GM19467 (cell line): ENCODE data around the gene CLDN9.
"Not testable (repeated sequence)": the region's sequence is repeated elsewhere in the genome, so short reads cannot be mapped to it uniquely, and the experiment has no call there.

Experiments
- ATAC-seq: cut with Tn5 transposase; IDR thresholded peaks from one replicate; pipeline ENCODE4 v1.9.1; 2021; ENCODE audit warnings: mild to moderate bottlenecking, moderate library complexity; ENCODE audit not compliant: unreplicated experiment

The CLDN9 gene

DNA sequence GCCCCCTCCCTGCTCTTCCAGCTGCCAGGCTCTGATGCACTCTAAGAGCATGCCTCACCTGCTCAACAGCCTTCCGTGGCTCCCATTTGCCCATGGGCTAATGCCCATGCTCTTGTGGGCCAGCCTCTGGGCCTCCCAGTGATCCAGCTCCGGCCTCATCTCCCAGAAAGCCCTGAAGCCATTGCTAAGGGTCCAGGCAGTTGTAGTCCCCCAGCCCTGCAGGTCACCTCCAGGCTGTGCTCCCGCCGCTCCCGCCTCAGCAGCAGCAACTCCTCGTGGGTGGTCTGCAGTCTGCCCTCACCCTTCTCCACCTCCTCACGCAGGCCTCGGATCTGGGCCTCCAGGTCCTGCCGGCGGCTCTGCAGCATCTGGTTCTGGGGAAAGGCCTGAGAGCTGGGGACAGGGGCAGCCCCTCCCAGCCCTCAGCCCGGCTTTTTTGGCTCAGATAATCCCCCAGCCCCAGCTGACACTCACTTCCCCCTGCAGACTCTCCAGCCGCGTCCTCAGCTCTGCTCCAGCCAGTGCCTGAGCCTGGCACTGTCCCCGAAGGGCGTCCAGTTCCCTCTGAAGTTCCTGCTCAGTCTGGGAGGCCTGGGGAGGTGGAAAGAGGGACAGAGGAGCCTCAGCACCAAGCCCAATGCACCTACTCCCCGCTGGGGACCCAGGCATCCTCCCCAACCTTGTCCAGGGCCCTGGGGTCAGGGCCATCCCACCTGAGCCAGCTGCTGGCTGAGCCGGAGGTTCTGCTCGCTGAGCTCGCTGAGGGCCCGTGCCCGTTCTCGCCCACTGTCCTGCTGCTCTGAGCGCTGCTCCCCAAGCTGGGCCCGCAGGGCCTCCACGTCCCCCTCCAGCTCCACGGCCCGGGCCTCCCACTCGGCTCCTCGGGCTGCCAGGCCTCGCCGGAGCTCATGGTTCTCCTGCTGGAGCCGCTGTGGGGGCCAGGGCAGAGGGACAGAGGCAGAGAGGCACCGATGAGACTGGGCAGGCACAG, 17.8 kb downstream of the CLDN9 start:
- no peak for ATAC-seq

DNA sequence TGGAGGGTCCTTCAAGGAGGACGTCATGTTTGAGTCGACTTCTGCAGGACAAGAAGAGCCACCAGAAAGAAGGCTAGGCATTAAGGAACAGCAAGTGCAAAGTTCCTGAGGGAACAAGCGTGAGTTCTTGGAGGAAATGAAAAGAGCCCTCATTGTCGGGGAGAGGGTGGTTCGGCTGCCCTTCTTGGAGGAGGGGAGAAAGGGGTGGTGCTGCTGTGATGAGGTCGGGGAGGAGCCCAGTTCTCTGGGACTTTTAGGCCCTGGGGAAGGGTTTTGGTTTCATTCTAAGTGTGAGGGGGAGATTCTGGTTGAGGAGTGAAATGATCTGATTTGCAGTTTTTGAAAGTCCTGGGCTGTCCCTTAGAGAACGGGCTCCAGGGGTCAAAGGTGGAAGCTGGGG, 19.9 kb downstream of the CLDN9 start:
- ATAC-seq, result no peak

DNA sequence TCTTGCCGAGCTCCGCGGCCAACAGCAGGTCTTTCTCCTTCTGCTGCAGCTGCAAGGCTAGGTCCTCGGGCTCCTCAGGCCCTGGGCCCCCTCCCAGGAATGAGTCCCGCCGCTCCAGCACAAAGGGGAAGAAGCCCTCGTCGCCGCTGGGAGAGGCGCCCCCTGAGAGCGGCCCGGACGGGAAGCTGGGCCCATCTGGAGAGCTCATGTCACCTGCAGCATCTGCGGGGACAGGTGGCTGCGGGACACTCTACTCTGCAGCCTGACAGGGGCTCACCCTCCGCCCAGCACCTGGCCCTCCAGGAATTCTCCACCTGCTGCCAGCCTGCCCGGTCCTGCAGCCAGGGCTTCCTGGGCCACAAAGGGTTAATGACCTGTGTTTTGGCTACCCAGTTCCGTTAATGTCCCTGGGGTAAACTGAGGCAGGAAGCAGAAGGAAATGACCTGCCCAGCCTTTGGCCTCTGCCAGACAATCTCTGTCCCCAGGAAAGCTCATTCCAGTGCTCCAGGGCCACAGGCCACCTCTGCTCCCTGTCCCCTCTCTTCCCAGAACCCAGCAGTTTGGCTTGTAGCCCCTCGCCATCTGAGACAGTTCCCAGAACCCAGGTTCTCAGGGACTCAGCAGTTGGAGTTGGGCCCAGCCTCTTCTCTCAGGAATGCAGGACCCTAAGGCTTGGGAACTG, 22.7 kb downstream of the CLDN9 start:
- no peak for ATAC-seq

DNA sequence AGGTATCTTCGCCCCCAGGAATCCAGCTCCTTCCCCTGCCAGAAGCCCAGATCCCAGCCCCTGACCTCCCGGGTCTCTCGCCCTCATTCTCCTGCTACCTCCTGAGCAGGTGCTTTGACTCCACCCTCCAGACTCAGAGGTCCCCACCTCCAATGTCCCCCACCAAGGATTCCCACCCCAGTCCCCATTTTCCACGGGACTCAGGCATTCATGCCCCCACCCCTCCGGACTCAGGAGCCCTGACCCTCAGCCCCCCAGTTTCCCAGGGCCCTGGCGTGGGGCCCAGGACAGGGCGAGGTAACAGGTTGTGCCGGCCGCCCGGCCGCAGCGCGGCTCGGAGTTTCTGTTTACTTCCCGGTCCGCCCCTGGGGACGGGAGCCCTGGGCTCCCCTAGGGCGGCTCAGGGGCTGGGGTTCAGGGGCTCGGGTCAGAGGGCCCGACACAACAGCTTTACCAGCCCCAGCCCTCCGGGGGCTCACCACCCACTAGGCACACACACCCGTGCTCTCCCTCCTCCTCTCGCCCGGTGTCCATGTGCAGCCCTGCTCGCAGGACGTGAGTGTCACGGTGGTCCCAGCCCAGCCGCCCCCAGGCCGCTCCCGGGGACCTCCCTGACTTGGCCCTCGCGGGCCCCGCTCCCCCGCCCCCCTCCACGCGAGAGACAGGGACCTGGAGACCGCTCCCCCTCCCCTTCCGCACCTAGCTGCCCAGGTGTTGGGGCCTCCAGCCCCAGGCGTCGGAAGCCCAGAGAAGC, 23.4 kb downstream of the CLDN9 start:
- ATAC-seq, result no peak

DNA sequence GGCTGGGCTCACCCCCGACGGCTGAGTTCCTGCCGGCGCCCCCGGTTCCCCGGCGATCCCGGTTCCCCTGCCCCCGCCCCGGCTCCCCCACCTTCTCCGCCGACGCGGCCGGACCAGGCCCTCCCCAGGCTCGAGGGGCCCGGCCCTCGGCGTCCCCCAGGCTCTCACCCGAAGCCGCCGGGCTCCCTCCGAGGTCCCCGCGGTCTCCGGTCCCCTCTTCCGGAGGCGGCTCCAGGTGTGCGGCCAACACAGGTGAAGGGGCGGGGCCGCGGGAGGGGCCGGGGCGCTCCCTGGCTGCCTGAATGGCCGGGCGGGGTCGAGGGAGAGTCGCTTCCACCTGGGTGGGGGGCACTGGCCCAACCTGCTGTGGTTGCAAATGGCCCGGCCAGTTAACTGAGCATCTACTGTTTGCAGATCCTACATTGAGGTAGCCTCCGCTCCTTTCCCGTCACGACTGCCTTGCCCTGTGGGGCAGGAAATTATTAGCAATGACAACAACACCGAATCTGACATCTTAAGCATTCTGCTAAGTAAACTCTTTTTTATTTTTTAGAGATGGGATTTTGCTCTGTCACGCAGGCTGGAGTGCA, 24.1 kb downstream of the CLDN9 start, which contains the start of gene BICDL2:
Gene BICDL2 (minus strand): TSS at position 219 of the 590 bp plus-strand sequence. CDS start 1,448 bp downstream, outside the sequence.
- no peak for ATAC-seq

DNA sequence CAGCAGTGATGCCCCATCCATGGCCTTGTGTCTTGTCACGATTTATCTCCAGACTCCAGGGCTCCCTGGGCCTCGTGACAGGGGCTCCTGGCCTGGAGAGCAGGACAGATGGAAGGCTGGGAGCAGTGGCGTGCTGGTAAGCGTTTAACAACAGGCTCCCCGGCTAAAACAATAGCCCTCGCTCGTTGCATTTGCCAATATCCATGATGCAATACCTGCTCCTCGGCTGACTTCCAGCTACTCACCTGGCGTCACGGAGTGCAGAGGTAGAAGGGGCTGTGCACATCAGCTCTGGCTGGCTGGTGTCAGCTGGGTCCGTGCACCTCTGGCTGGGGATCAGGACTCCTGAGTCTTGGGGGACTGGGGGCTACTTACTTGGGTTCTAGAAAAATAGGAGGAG, 25.5 kb downstream of the CLDN9 start:
- ATAC-seq, result no peak

DNA sequence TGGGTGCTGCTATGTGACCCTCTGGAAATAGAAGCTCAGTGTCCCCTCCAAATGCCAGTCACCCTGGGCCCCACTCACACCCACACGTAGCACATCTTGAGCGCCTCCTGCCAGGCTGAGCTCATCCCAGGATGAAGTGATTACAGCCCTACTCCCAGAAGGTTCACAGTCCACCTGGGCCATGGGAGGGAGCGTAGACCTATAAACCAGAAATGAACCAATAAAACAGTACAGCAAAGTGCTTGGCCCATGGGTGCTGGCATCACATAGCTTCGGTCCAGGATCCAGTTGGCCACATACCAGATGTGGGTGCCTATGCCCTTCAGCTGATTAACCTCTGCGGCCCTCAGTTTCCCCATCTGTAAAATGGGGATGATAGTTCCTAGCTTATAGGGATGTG, 26.2 kb downstream of the CLDN9 start:
- ATAC-seq, result no peak

DNA sequence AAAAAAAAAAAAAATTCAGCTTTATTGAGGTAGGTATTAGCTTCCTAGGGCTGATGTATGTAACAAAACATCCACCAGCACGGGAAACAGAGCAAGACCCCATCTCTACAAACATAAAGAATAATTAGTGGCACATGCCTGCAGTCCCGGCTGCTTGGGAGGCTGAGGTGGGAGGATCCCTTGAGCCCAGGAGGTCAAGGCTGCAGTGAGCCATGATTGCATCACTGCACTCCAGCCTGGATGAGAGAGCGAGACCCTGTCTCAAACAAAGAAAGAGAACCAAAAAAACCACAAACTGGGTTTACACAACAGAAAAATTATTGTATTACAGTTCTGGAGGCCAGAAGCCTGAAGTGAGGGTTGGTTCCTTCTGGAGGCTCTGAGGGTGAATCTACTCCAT, 29.7 kb downstream of the CLDN9 start:
- ATAC-seq, result no peak

DNA sequence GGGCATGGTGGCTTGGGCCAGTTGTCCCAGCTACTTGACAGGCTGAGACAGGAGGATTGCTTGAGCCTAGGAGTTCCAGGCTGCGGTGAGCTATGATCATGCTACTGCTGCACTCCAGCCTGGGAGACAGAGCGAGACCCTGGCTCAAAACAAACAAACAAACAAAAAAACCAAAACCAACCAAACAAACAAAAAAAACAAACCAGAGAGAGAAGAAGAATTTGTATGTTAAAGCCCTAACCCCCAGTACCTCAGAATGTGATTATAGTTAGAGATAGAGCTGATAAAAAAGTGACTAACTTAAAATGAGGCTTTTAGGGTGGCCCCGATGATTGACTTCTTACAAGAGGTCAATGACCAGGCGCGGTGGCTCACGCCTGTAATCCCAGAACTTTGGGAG, 32.0 kb downstream of the CLDN9 start:
- ATAC-seq, result no peak

DNA sequence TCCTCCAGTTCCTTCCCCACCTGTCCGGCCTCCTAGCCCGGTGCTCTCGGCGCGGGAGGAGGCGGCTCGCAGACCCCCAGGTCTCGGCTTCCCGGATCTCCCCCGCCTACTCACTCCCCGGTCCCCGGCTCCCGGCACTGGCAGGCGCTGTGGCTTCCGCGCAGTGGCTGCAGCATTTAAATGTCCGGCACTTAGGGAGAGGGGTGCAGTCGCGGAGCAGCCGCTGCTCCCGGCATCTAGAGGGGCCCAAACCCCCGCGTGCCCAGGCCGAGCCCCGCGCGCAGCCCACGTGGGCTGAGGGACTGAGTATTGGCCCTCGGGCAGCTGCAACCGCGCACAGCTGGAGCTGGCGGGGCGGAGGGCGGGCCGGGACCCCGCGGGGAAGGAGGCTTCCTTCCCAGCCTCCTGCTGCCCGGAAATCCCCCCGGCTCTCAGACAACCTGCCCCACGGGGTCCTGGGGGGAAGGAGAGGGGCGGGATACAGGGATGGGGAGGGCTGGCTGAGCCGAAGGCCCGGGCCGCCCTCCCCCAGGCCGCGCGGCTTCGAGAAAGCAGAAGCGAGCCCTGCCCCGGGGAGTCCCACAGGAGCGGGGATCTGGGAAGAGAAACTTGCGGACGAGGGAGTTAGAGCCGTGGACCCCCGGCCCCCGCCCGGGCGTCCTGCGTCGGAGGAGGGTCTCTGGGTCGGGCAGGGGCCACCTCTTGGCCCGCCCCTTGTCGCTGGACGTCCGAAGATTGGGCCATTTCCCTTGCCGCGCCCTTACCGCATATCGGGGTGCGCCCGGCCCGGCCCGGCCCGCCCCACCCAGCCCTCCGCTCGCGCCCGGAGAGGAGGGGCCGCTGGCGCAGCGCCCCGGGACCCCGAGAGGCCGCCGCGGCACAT, 33.3 kb downstream of the CLDN9 start, which contains the start of gene MMP25:
Gene MMP25 (plus strand): TSS at position 804 of the 883 bp plus-strand sequence. CDS start 357 bp downstream, outside the sequence.
- ATAC-seq, result no peak

DNA sequence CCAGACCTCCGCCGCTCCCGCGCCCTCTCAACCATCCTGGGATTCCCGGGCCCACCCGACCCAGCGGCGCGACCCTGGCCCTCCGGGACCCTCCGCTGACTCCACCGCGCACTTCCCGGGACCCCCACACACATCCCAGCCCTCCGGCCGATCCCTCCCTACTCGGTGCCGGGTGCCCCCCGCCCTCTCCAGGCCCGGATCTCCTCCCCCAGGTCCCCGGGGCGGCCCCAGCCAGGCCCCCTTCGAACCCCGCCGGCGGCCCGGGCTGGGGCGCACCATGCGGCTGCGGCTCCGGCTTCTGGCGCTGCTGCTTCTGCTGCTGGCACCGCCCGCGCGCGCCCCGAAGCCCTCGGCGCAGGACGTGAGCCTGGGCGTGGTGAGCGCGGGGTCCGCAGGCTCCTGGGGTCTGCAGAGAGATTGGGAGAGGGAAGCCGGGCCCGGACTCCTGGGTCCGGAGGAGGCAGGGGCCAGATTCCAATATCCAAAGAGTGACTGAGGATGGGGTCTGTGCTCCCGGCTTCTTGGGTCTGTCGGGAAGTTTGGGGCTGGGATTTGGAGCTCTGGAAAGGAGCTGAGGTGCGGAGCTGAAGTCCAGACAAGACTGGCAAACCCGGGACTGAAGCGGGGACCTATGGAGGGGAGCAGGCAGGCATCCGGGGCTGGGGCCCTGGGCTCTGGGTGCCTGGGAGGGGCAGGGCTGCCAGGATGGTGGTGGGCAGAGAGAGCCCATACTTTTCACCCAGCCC, 34.1 kb downstream of the CLDN9 start:
- no peak for ATAC-seq

DNA sequence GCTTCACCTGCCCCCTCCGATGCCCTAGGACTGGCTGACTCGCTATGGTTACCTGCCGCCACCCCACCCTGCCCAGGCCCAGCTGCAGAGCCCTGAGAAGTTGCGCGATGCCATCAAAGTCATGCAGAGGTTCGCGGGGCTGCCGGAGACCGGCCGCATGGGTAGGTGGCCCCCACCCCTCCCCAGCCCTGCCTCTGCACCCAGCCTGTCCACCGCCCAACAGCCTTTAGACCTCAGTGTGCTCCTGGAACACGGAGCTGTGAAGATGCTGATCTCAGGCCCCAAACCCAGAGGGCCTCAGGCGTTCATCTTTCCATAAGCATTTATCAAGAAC, 34.6 kb downstream of the CLDN9 start:
- ATAC-seq, result no peak

DNA sequence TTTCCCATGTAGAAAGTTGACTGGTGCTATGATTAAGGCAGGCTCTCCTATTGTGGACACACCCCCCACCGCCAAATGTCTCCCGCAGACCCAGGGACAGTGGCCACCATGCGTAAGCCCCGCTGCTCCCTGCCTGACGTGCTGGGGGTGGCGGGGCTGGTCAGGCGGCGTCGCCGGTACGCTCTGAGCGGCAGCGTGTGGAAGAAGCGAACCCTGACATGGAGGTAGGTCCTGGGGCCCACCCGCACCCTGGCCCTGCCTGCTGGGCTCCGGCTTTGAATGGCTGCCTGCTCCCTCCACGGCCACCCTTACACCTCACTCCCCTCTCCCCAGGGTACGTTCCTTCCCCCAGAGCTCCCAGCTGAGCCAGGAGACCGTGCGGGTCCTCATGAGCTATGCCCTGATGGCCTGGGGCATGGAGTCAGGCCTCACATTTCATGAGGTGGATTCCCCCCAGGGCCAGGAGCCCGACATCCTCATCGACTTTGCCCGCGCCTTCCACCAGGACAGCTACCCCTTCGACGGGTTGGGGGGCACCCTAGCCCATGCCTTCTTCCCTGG, 37.3 kb downstream of the CLDN9 start:
- no peak for ATAC-seq

DNA sequence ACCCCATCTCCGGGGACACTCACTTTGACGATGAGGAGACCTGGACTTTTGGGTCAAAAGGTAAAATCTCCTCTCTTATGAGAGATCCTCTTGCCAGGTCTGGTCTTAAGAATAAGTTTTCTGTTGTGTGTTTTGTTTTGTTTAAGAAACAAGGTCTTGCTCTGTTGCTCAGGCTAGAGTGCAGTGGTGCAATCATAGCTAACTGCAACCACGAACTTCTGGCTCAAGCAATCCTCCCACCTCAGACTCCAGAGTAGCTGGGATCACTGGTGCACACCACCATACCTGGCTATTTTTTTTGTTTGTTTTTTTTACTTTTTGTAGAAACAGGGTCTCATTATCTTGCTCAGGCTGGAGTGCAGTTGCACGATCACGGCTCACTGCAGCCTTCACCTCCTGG, 37.8 kb downstream of the CLDN9 start:
- no peak for ATAC-seq

DNA sequence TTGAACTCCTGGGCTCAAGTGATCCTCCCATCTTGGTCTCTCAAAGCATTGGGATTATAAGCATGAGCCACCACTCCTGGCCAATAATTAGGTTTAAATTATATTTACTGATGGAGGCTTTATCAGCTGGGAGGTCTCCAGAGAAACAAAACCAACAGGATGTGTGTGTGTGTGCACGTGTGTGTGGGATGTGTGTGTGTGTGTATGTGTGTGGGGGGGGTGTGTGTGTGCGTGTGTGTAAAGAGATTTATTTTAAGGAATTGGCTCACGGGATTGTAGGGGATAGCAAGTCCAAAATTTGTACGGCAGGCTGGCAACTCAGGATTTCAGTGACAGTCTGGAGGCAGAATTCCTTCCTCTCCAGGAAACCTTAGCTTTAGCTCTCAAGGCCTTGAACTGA, 38.3 kb downstream of the CLDN9 start:
- ATAC-seq, result no peak

DNA sequence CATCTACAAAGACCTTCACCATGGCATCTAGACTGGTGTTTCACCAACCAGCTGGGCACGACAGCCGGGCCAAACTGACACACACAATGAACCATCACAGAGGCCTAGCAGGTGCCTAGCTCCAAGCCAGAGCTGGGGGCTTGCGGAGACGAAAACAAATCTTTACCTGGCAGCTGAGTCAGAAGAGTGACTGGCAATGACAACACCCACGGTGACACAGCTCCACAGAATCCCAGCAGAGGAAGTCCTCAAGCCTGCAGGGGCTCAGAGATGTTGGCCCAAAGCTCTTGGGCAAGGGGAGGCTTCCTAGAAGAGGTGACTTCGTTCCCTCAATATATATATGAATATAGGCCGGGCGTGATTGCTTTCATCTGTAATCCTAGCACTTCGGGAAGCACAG, 38.8 kb downstream of the CLDN9 start:
- no peak for ATAC-seq

DNA sequence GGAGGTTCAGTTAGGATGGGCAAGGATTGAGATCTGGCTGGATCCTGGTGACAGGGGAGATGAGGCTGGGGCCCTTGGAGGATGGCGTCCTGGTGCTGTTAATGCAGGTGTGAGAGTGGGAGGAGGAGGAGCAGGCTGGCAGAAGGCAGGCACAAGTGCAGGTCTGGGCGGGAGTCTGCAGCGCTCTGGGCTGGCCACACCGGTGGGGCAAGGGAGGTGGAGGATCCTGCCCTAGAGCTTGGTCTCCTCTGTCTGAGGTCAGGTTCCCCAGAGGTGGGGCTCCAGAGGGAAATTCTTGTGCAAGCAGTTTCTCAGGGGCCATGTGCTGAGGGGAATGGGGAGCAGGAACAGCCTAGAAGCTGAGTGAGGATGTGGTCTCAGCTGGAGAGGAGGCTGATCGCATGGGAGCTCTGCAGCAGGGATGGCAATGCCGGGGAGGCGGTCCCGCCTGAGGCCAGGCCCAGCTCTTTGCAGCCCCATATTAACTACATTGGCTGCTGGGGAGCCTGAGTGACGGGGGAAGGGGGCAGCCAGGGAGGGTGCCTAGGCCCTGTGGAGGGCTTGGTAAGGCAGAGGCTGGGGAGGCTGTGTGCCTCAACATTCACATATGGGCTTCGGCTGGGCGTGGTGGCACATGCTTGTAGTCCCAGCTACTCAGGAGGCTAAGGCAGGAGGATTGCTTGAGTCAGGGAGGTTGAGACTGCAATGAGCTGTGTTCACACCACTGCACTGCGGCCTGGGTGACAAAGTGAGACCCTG, 40.0 kb downstream of the CLDN9 start:
- not testable (repeated sequence) for ATAC-seq

DNA sequence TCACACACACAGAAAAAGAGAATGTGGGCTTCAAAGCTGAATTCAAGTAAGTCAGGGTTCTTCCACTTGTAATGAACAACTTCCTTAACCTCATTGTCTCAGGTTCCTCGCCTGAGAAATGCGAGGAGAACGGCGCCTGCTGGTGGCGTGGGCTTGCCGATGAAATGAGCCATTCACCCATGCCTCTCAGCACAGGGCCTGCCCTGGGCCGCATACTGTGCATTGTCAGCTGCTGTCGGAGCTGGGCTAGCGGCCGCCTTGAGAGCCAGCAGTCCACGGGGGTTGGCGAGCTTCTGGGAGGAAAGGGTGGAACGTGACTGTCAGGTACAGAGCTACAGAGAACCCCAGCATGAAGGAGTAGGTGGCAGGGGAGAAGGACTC, 40.6 kb downstream of the CLDN9 start:
- not testable (repeated sequence) for ATAC-seq
